Measurements from ENCODE around the gene BRD9. TPM values are rescaled to one million over a fixed set of nuclear protein-coding genes. Genes with fewer than 3 reads are reported as not detected.

Gene BRD9
- total RNA-seq, 1 donor from 2014 or later: 33.8 TPM

GRCh38 chr5:878125-878524 lies 14.5 kb downstream of the BRD9 start:
- intact Hi-C loops (cut with DNase I): no loop called here
- no peak for TF ChIP-seq CTCF (IDR thresholded peaks at IDR 0.05)
- Histone ChIP-seq H3K4me1 (no peaks in the 10 kb centered on the region), H3K36me3 (peaks cover 72% of the 10 kb centered on the region), H3K9me3 (no peaks in the 10 kb centered on the region), H3K27me3 (no peaks in the 10 kb centered on the region), H3K27ac (no peak overlapping the region), H3K4me3 (no peak overlapping the region)
- ATAC-seq: no peak
- no peak for DNase-seq

DNA sequence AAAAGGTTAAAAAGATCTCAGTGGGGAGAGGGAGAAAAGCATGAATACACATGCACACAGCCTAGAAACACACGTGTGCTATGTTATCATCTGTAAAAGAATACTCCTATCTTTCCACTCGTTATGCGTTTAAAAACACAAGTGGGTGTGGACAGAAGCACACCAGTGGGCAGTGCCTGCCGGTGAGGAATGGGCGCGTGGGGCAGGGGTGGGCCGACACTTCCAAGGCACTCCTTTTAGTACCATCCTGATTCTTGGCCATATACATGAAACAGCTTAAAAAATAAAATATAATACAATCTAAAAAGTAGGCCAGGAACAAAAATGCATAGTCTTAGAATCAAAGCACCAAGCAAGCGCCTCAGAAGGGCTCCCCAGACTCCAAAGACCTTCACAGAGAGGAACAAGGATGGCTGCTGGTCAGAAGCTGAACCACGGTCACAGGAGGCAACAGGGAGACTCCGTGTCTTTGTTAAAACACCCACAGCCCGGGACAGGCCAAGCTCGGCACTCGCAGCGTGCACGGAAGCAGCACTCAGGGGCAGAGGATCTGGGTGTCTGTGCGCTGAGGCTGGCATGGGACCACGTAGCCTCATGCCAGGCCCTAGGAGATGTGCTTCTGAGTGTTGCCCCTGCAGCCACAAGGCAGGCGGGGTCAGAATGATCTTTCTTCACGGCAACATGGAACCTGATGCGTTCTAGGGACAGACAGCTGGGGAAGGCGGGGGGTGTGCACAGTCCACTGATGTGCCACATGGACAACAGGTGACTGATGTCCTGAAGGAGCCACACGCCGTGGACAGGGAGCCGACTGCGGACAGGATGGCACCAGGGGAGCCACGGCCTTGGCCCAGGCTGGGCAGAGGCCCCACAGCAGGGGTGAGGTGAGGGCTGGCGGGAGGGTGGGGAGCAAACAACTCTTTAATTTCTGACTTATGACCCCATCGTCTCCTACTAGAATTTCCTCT lies 15.9 kb downstream of the BRD9 start:
- intact Hi-C loops (cut with DNase I): no loop called here
- H3K4me1 ChIP-seq: no peaks in the 10 kb centered on the region
- ATAC-seq: no peak
- peaks cover 78% of the 10 kb centered on the region for H3K36me3 ChIP-seq
- no peak overlapping the region for H3K4me3 ChIP-seq
- no peak for TF ChIP-seq CTCF (IDR thresholded peaks at IDR 0.05)
- no peaks in the 10 kb centered on the region for H3K27me3 ChIP-seq
- no peak overlapping the region for H3K27ac ChIP-seq
- peak; percentile 49 for DNase-seq
- no peaks in the 10 kb centered on the region for H3K9me3 ChIP-seq

GRCh38 chr5:875931-876330 lies 16.7 kb downstream of the BRD9 start:
- DNase-seq (no peak), ATAC-seq (no peak)
- intact Hi-C loops (cut with DNase I): no loop called here
- Histone ChIP-seq H3K4me1 (no peaks in the 10 kb centered on the region), H3K36me3 (peaks cover 78% of the 10 kb centered on the region), H3K4me3 (no peak overlapping the region), H3K27me3 (no peaks in the 10 kb centered on the region), H3K9me3 (no peaks in the 10 kb centered on the region), H3K27ac (no peak overlapping the region)
- no peak for TF ChIP-seq CTCF (IDR thresholded peaks at IDR 0.05)

DNA sequence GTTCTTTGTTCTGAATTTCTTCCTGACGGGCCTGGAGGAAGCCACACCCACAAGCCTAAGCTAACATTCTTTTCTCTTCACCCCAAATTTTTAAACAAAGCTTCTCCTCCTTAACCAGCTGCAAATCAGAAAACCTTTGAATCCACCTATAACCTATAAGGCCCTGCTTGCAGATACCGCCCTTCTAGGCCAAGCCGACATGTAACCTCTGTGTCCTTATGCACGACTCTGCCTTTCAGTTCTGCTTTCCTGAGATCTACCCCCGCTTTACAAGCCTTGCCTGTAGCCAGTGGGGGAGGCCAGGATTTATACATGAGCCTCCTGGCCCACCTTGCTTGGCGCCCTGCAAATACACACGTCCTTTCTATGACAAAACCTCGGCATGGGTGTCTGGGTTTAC lies 19.3 kb downstream of the BRD9 start:
- ATAC-seq: no peak
- Histone ChIP-seq H3K36me3 (peaks cover 97% of the 10 kb centered on the region), H3K4me3 (no peak overlapping the region), H3K4me1 (no peaks in the 10 kb centered on the region), H3K9me3 (no peaks in the 10 kb centered on the region), H3K27ac (no peak overlapping the region), H3K27me3 (no peaks in the 10 kb centered on the region)
- intact Hi-C loops (cut with DNase I): no loop called here
- no peak for TF ChIP-seq CTCF (IDR thresholded peaks at IDR 0.05)
- no peak for DNase-seq

GRCh38 chr5:872301-872700 lies 20.3 kb downstream of the BRD9 start:
- ATAC-seq: no peak
- intact Hi-C loops (cut with DNase I): no loop called here
- peaks cover 97% of the 10 kb centered on the region for H3K36me3 ChIP-seq

More at GRCh38 chr5:872301-872700, 20.3 kb downstream of the BRD9 start:
- Histone ChIP-seq H3K27ac (no peak overlapping the region), H3K4me1 (no peaks in the 10 kb centered on the region), H3K4me3 (no peak overlapping the region), H3K27me3 (no peaks in the 10 kb centered on the region), H3K9me3 (no peaks in the 10 kb centered on the region)
- TF ChIP-seq CTCF (IDR thresholded peaks at IDR 0.05): no peak
- DNase-seq: no peak

Measured in upper lobe of right lung (tissue), 1 donor.